GM23248 (cell line): ENCODE results near the gene EPS8L2. TPM values are rescaled to one million over a fixed set of nuclear protein-coding genes. Genes with fewer than 3 reads are reported as not detected.

ENCODE experiments used
- DNase-seq: peaks from one replicate; pipeline ENCODE4 v3.0.0-alpha.2; 2015
- H2AFZ ChIP-seq: fragments of 200-600 bp; sonication (generic); 2 replicates; pipeline ENCODE4 v1.6.1; 2016; ENCODE audit warnings: antibody characterized with exemption
- H3F3A ChIP-seq: fragments of 200-600 bp; sonication (generic); 2 replicates; pipeline ENCODE4 v1.6.1; 2016; ENCODE audit warnings: mild to moderate bottlenecking, antibody characterized with exemption, mixed run types; ENCODE audit not compliant: insufficient read depth
- H3K27ac ChIP-seq: fragments of 200-600 bp; sonication (generic); 2 replicates; pipeline ENCODE4 v1.5.1; 2016; ENCODE audit warnings: mild to moderate bottlenecking
- H3K27me3 ChIP-seq: fragments of 200-600 bp; sonication (generic); replicated peaks from 2 replicates; pipeline ENCODE4 v1.6.1; 2016; ENCODE audit warnings: mild to moderate bottlenecking; ENCODE audit not compliant: insufficient read depth
- H3K36me3 ChIP-seq: fragments of 200-600 bp; sonication (generic); 2 replicates; pipeline ENCODE4 v1.6.1; 2016; ENCODE audit warnings: low read depth, mild to moderate bottlenecking
- H3K4me1 ChIP-seq: fragments of 200-600 bp; sonication (generic); 2 replicates; pipeline ENCODE4 v1.6.1; 2016; ENCODE audit warnings: mild to moderate bottlenecking; ENCODE audit not compliant: insufficient read depth
- H3K4me2 ChIP-seq: fragments of 200-600 bp; sonication (generic); one replicate; pipeline ENCODE4 v1.6.1; 2016; ENCODE audit warnings: mild to moderate bottlenecking; ENCODE audit not compliant: unreplicated experiment
- H3K4me3 ChIP-seq: fragments of 200-600 bp; sonication (generic); 2 replicates; pipeline ENCODE4 v1.5.1; 2016; ENCODE audit warnings: mild to moderate bottlenecking
- H3K79me2 ChIP-seq: fragments of 200-600 bp; sonication (generic); 2 replicates; pipeline ENCODE4 v1.6.1; 2016; ENCODE audit warnings: mild to moderate bottlenecking; ENCODE audit not compliant: insufficient read depth
- H3K9ac ChIP-seq: fragments of 200-600 bp; sonication (generic); 2 replicates; pipeline ENCODE4 v1.6.1; 2016; ENCODE audit warnings: mild to moderate bottlenecking
- H3K9me2 ChIP-seq: fragments of 200-600 bp; sonication (generic); 2 replicates; pipeline ENCODE4 v1.6.1; 2016; ENCODE audit warnings: mixed run types, mild to moderate bottlenecking, moderate library complexity; ENCODE audit not compliant: insufficient read depth
- H3K9me3 ChIP-seq: fragments of 200-600 bp; sonication (generic); one replicate; pipeline ENCODE4 v1.6.1; 2017; ENCODE audit warnings: low read depth
- H4K20me1 ChIP-seq: fragments of 200-600 bp; sonication (generic); 2 replicates; pipeline ENCODE4 v1.6.0; 2016; ENCODE audit not compliant: insufficient read depth
- EZH2 ChIP-seq: fragments of 200-600 bp; sonication (generic); IDR thresholded peaks from 2 replicates; pipeline ENCODE4 v1.6.1; 2018; ENCODE audit warnings: antibody characterized with exemption, mild to moderate bottlenecking; ENCODE audit not compliant: insufficient read depth, poor library complexity, severe bottlenecking
- EZH2phosphoT487 ChIP-seq: fragments of 200-600 bp; sonication (generic); IDR thresholded peaks from 2 replicates; pipeline ENCODE4 v1.6.1; 2018; ENCODE audit warnings: antibody characterized with exemption, moderate library complexity, mild to moderate bottlenecking, low read depth; ENCODE audit not compliant: insufficient read depth
- WGBS, 2 experiments: methylation state at CpG; one replicate each; pipeline ENCODE4 v1.1.6; 2015 to 2017; ENCODE audit warnings: low lambda C conversion rate in 2 of 2, low coverage in 1 of 2; ENCODE audit errors: missing lambda C conversion rate in 2 of 2; 5-methylcytosine and 5-hydroxymethylcytosine counted together
- in situ Hi-C: fragments of 300-500 bp; cut with MboI; formaldehyde crosslinking; loops from 2 replicates; pipeline ENCODE4 v1.15.0; 2020
- polyA plus RNA-seq: library from polyadenylated mRNA; unstranded; fragments of >200 nt; fragmentation: Nextera tagmentation; extraction: Ambion mirVana; gene quantifications from 2 replicates; pipeline ENCODE4 v1.2.1, GENCODE V29; 2016
- total RNA-seq: library from RNA; depleted of rRNA; stranded (reverse); fragments of >200 nt; shearing (Covaris generic); gene quantifications from 2 replicates; pipeline ENCODE4 v1.2.3, GENCODE V29; 2014

EPS8L2 gene
- total and polyA plus RNA-seq, 2 experiments from 2014 or later = 48.2 to 58.3 TPM

DNA sequence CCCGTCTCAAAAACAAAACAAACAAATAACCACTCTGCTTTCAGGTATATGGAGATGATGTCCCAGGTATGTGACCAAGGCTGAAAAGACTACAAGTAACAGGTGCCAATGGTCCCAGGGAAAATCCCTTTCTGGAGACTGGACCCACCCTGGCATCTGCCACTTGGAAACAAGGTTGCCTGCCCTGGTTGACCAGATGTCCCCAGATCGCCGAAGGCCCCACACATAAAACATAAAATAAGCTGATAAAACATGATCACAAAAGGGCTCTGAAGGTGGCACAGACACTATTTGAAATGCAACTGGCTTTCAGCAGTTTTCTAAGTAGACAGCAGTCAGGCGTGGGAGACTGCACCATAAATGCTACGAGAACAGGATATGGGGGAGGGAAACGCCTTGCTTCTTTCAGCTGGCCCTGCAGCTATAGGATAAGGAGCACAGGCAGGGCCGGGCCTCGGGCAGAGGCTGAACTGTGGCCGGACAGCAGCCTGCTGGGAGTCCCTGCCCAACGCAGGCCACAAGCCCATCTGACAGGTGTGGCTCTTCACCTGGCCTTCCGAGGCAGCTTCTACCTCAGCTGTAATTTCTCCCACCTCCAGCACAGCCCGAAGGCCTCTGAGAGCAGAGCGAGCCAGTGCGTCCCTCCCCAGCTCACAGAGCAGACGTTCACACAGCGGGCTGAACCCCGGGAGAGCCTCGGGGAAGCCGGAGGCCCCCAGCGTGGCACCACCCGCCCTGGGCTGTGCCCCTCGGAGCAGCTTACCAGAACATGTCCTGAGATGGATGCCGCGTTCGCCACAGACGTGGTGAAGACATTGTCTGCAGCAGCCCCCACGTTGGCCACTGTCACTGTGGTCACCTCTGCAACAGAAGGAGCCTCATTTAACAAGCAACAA is 15.0 kb upstream of the EPS8L2 start:
- in situ Hi-C loops = no loop called here
- no peak for DNase-seq

DNA sequence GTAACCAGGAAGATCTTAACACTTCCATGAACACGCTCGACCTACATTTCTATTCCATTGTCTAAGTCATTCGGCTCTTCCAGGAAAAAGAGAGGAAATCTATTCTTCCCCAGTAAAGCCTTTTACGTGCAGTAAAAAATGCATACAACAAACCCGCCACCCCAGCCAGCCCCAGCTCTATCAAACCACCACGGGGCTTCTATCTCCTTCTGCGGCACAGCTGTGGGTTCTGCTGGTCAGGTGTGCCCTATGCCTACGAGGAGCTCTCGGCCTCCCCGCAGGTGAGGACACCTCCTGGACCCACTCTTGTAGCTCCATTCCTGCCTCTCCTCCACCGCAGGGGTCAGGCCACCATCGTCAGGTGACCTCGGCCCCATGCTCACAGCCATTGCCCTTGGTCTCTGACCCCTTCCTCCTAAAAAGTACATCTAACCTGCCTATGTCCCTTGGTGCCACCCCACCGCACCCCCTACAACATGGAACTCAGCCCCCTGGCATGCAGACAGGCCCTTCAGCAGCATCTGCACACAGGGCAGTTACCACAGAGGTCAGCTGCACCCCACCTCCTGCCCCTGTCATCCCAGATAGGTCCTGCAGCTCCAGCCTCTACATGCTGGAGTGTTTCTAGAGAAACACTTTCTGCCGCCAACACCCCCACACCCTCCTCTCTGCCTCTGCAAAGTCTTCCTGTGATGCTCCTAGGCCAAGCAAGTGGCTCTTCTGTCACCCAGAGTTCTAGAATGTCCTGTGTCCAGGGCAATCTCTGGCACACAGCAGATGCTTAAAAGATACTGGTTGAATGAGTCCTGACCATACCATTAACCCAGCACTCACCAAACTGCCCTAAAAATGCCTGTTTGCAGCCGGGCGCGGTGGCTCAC is 14.1 kb upstream of the EPS8L2 start:
- TF ChIP-seq EZH2phosphoT487 (no peak), EZH2 (no peak)
- no peak for DNase-seq
- WGBS, 2 experiments = 76 to 87% methylated on average over 10 to 18 of the region's 18 CpGs

More for the DNA sequence above, 15.0 kb upstream of the EPS8L2 start:
- Histone ChIP-seq H3K4me2 (no peak overlapping the region), H3K27ac (no peak overlapping the region), H3K4me3 (no peak overlapping the region), H2AFZ (no peak overlapping the region), H3K9ac (no peak overlapping the region), H3K27me3 (no peaks in the 10 kb centered on the region), H3K9me2 (no peaks in the 10 kb centered on the region), H3K9me3 (no peaks in the 10 kb centered on the region), H3K36me3 (peaks cover 13% of the 10 kb centered on the region; the same call in 1 of the 2 replicates), H3F3A (no peaks in the 10 kb centered on the region), H4K20me1 (no peaks in the 10 kb centered on the region), H3K79me2 (peaks cover 47% of the 10 kb centered on the region), H3K4me1 (peaks cover 11% of the 10 kb centered on the region)
- TF ChIP-seq EZH2phosphoT487 = no peak
- no peak for TF ChIP-seq EZH2
- 86% methylated on average over 25 to 27 of the region's 27 CpGs for WGBS, 2 experiments

DNA sequence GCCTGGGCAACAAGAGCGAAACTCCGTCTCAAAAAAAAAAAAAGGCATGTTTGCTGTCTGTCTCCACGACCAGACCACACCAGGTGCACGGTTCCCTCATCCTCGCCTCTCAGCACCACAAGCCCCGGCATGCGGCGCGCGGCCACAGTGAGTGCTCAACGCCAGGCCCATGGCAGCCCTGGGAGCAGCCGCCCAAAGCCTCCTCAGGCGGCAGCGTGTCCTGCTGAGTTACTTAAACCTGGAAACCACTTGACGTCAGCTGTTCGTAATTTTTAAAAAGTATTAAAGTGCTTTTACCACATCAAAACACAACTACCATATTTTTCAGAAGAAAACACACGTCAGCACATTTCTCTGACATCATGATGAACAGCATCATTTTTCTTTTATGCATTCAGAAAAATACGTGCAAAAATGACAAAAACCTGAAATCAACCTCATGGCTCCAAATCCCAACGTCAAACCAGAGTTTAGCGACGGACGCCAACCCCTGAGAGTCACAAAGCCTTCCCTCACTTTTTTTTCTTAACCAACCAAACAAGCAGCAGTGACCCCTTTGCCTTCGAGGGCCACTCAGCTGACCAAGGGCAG is 13.1 kb upstream of the EPS8L2 start:
- Histone ChIP-seq H4K20me1 (no peaks in the 10 kb centered on the region), H3K9ac (peak overlapping the region; percentile 20), H3K27ac (no peak overlapping the region), H2AFZ (0 out of 2 replicates have a peak overlapping the region, but pooled peaks have one; percentile 6), H3K27me3 (no peaks in the 10 kb centered on the region), H3K36me3 (peaks cover 4% of the 10 kb centered on the region; the same call in 1 of the 2 replicates), H3K9me3 (no peaks in the 10 kb centered on the region), H3K4me3 (peak overlapping the region; percentile 59), H3K79me2 (peaks cover 49% of the 10 kb centered on the region), H3K4me1 (peaks cover 22% of the 10 kb centered on the region), H3F3A (peaks cover 18% of the 10 kb centered on the region), H3K9me2 (no peaks in the 10 kb centered on the region), H3K4me2 (peak overlapping the region; percentile 47)
- in situ Hi-C loops = no loop called here
- DNase-seq = no peak
- 76 to 82% methylated on average over 23 of the region's 23 CpGs for WGBS, 2 experiments
- TF ChIP-seq EZH2phosphoT487 (no peak), EZH2 (no peak)

More for the DNA sequence above, 14.1 kb upstream of the EPS8L2 start:
- peaks cover 16% of the 10 kb centered on the region for H3K4me1 ChIP-seq
- no peaks in the 10 kb centered on the region for H3K9me3 ChIP-seq
- no peaks in the 10 kb centered on the region for H3K27me3 ChIP-seq
- H3K79me2 ChIP-seq = peaks cover 47% of the 10 kb centered on the region
- H2AFZ ChIP-seq = no peak overlapping the region
- H3F3A ChIP-seq = peaks cover 8% of the 10 kb centered on the region
- H3K9me2 ChIP-seq = no peaks in the 10 kb centered on the region
- in situ Hi-C loops = no loop called here
- H3K27ac ChIP-seq = no peak overlapping the region
- H3K4me2 ChIP-seq = no peak overlapping the region
- H3K4me3 ChIP-seq = no peak overlapping the region
- no peak overlapping the region for H3K9ac ChIP-seq
- H3K36me3 ChIP-seq = peaks cover 7% of the 10 kb centered on the region; the same call in 1 of the 2 replicates
- H4K20me1 ChIP-seq = no peaks in the 10 kb centered on the region

DNA sequence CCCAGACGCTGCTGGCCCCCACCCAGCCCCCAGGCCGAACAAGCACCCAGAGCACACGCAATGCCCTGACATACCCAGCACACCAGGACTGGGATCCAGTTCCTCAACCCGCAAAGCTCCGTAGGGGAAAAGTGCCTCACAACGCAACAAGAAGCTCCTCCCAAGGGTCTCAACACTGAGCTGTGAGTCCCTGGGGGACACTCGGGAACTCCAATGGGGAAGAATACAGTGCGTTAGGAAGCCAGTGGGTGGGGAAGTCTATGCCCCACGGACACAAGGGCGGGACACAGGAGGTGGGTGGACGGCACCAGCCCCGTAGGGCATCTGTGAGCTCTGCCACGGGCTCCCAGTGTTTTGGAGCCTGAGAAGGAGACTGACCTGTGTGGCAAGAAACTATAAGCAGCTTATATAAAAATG is 12.6 kb upstream of the EPS8L2 start:
- H3K4me3 ChIP-seq = peak overlapping the region; percentile 59
- H3K36me3 ChIP-seq = no peaks in the 10 kb centered on the region
- peak overlapping the region; percentile 47 for H3K4me2 ChIP-seq
- peaks cover 27% of the 10 kb centered on the region for H3K4me1 ChIP-seq
- in situ Hi-C loops = no loop called here
- H3K9ac ChIP-seq = peak overlapping the region; percentile 20
- no peaks in the 10 kb centered on the region for H3K9me2 ChIP-seq
- no peaks in the 10 kb centered on the region for H3K27me3 ChIP-seq
- TF ChIP-seq EZH2phosphoT487 = no peak
- no peak for TF ChIP-seq EZH2
- H3K27ac ChIP-seq = no peak overlapping the region
- H4K20me1 ChIP-seq = no peaks in the 10 kb centered on the region
- H3K79me2 ChIP-seq = peaks cover 50% of the 10 kb centered on the region
- DNase-seq = peak; percentile 55
- 25 to 26% methylated on average over 13 of the region's 13 CpGs for WGBS, 2 experiments
- H2AFZ ChIP-seq = 0 out of 2 replicates have a peak overlapping the region, but pooled peaks have one; percentile 6
- peaks cover 23% of the 10 kb centered on the region for H3F3A ChIP-seq
- H3K9me3 ChIP-seq = no peaks in the 10 kb centered on the region
